ENCODE results near the gene ZCCHC7.
A peak's percentile ranks its signal among the peaks of the same experiment; 100 is the strongest.
"Not testable (repeated sequence)": the region's sequence is repeated elsewhere in the genome, so short reads cannot be mapped to it uniquely, and the experiment has no call there.

The ZCCHC7 gene

GRCh38 chr9:37121881-37122280 lies 1.5 kb downstream of the ZCCHC7 start:
- DNase-seq (ENCODE audit: low read depth), result no peak

DNA sequence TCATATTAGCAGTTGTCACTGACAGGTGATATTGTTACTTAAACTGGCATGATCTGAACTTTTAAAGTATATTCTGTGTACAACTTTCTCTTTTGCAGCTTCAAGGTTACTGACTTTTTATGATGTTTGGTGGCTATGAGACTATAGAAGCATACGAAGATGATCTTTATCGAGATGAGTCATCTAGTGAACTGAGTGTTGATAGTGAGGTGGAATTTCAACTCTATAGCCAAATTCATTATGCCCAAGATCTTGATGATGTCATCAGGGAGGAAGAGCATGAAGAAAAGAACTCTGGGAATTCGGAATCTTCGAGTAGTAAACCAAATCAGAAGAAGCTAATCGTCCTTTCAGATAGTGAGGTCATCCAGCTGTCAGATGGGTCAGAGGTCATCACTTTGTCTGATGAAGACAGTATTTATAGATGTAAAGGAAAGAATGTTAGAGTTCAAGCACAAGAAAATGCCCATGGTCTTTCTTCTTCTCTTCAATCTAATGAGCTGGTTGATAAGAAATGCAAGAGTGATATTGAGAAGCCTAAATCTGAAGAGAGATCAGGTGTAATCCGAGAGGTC lies 5.9 kb downstream of the ZCCHC7 start:
- DNase-seq (ENCODE audit: low read depth), result no peak

DNA sequence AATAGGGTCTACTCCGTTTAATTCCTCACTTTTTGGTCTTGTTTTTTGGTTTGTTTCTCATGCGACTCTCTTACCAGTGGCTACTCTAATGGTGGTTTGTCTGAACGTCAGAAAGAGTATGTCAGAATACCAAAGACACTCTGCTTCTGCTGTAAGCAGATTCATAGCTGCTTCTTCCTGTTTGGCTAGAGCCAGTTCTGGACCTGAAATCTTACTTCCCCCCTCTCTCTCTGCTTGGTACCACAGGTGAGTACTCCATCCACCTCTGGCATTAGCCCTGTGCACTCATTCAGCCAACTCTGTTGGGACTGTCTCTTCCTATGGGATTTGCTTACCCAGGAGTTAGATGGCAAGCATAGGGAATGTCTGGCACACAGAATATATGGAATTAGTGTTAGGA lies 6.6 kb downstream of the ZCCHC7 start:
- DNase-seq (ENCODE audit: low read depth), result no peak

DNA sequence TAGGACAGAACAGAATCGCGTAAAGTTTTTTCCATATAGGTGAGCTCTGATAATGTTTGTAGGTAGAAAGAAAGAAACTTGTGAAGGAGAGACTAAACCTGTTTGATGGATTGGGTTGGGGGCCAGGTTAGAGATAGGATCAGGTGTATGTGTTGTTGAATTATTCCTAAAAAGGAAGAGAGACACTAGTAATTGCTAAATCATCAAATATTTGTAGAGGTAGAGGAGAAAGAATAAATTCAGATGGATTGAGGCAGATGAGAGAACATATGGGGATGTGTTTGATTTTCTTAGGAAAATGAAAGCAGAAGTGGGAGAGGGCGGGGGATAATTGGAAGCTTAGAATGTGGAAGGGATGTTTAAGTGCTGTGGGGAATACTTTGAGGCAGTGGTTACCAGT lies 7.7 kb downstream of the ZCCHC7 start:
- DNase-seq (ENCODE audit: low read depth), result no peak

- no peak for DNase-seq (ENCODE audit: low read depth)
These were observed 13.8 kb downstream of the ZCCHC7 start for GRCh38 chr9:37134166-37134565.

- no peak for DNase-seq (ENCODE audit: low read depth)
These were observed 20.6 kb downstream of the ZCCHC7 start for GRCh38 chr9:37141015-37141414.

- no peak for DNase-seq (ENCODE audit: low read depth)
These were observed 24.4 kb downstream of the ZCCHC7 start for GRCh38 chr9:37144762-37145161.

GRCh38 chr9:37146410-37146809 lies 26.0 kb downstream of the ZCCHC7 start:
- DNase-seq (ENCODE audit: low read depth), result no peak

DNA sequence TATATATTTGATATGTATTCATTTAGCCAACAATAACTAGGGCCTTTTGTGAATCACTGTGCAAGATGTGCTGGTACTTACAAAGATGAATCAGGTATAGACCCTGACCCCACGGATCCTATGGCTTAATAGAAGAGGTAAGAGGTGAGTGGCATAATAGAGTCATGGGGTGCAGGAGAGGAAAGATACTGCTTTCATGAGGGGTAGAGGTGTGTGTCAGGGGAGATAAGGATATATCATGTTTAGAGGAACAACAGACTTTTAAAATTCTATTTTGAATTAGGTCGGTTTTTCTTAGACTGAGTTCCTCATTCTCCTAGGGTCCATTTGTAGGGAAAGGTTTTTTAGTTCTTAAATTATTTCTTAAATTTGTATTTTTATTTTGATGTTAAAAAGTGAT lies 27.8 kb downstream of the ZCCHC7 start:
- no peak for DNase-seq (ENCODE audit: low read depth)

GRCh38 chr9:37149666-37150308 lies 29.4 kb downstream of the ZCCHC7 start:
- no peak for DNase-seq (ENCODE audit: low read depth)

- DNase-seq (ENCODE audit: low read depth), result no peak
These were observed 30.0 kb downstream of the ZCCHC7 start for GRCh38 chr9:37150415-37150814.

DNA sequence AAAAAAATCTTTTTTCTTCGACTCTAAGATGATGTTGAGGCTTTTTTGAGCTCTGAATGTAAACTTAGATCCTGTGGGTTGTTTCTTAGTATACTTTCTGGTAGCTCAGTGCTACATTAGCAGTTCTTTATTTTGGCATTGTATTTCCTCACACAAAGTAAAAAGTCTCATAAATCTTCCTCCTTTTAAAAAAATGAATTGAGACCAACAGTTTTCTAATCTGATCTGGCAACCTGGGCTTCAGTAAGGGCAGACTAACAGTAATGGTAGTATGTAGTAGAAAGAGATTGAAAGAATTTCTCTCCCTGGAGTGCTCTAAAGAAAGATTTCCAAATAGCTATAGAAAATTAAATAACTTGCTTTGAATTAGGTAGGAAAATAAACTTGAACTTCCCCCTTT lies 31.4 kb downstream of the ZCCHC7 start:
- DNase-seq (ENCODE audit: low read depth), result no peak

DNA sequence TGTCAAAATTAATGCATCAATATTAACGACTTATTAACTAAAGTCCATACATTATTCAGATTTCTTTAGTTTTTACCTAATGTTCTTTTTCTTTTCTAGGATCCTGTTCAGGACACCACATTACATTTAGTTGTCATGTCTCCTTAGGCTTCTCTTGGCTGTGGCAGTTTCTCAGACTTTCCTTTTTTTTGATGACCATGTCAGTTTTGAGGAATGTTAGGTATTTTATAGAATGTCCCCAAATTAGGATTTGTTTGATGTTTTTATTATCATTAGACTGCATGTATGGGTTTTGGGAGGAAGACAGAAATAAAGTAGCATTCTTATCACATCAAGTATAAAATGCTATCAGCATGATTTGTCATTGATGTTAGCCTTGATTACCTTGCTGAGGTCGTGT lies 32.0 kb downstream of the ZCCHC7 start:
- DNase-seq (ENCODE audit: low read depth), result no peak

GRCh38 chr9:37155601-37156000 lies 35.2 kb downstream of the ZCCHC7 start:
- DNase-seq (ENCODE audit: low read depth), result no peak

- DNase-seq (ENCODE audit: low read depth), result no peak
These were observed 35.8 kb downstream of the ZCCHC7 start for GRCh38 chr9:37156205-37156604.

DNA sequence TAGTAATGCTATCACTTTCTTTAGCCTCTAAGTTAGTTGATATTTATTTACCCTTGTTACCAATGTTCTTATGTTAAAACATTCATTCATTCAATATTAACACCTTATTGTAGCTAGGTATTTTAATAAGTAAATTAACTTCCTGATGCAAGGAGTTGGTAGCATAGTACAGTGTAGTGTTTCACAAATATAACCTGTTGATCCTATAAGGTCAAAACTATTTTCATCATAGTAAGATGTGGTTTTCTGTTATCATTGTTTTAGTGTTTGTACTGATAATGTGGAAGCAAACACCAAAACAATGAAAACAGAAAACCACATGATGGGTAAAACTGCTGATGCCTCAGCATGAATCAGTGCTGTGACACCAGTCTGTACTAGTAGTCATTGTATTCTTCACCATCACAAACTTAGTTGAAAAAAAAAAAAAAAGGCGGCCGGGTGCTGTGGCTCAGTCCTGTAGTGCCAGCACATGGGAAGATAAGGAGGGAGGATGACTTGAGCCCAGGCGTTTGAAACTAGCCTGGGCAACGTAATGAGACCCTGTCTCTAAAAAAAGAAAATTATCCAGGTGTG lies 36.5 kb downstream of the ZCCHC7 start:
- DNase-seq (ENCODE audit: low read depth), result no peak

DNA sequence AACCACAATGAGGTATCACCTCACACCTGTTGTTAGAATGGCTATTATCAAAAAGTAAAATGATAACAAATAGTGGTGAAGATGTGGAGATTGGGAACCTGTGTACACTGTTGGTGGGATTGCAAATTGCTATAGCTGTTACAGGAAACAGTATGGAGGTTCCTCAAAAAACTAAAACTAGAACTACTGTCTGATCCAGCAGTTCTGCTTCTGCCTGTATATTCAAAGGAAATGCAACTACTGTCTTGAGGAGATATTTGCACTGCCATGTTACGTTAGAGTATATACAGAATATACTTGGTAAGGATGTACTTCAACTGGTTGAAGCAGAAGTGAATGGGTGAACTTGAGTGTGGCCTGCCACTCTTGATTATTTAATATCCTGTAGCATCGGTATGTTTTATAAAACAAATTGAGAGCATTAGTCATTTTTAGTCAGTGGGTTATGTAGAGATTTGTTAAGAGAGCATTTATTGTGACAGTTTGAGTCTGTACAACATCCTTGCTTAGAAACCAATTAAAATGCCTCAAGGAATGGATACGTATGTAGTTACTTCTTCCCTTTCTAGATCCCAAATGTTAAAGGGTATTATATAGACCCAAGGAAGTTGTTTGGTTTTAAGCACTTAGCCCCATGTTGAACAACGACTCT lies 37.5 kb downstream of the ZCCHC7 start:
- DNase-seq (ENCODE audit: low read depth), result no peak

DNA sequence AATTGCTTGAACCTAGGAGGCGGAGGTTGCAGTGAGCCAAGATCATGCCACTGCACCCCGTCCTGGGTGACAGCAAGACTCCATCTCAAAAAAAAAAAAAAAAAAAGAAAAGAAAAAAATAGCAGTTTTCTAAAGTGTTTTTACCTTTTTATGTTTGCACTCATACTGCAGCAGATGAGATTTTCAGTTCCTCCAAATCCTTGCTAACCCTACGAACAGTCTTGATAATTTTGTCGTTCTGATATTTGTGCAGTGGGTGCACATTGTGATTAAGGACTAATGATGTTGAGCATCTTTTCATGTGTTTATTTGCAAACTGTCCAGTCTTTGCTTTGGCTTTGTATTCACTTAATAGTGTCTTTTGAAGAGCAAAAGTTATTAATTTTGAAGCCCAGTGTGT lies 42.9 kb downstream of the ZCCHC7 start:
- no peak for DNase-seq (ENCODE audit: low read depth)

DNA sequence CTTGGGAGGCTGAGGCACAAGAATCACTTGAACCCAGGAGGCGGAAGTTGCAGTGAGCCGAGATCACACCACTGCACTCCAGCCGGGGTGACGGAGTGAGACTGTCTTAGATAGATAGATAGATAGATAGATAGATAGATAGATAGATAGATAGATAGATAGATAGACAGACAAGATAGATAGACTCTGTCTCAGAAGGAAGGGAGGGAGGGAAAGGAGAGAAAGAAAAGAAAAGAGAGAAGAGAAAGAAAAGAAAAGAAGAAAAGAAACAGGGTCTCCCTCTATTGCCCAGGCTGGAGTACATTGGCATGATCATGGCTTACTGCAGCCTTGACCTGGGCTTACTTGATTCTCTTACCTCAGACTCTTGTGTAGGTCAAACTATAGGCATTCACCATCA lies 44.0 kb downstream of the ZCCHC7 start:
- not testable (repeated sequence) for DNase-seq (ENCODE audit: low read depth)

DNA sequence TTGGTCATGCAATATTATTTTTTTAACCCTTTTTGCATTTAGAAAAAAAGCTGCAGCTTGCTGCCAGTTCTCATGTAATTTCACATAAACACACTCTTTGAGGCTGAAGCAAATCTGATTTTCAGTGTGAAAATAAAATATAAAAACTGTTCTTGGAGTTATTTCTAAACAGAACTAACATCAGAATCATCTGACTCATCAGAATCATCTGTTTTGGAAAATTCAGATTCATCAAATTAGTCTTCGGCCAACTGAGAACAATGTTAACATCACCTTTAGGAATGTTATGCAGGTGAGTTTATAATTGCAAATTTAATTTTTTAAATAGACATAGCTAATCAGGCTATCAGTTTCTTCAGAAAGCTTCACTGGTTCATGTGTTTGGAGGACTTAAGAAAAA lies 45.3 kb downstream of the ZCCHC7 start:
- DNase-seq (ENCODE audit: low read depth), result no peak

GRCh38 chr9:37167456-37168047 lies 47.2 kb downstream of the ZCCHC7 start:
- no peak for DNase-seq (ENCODE audit: low read depth)

DNA sequence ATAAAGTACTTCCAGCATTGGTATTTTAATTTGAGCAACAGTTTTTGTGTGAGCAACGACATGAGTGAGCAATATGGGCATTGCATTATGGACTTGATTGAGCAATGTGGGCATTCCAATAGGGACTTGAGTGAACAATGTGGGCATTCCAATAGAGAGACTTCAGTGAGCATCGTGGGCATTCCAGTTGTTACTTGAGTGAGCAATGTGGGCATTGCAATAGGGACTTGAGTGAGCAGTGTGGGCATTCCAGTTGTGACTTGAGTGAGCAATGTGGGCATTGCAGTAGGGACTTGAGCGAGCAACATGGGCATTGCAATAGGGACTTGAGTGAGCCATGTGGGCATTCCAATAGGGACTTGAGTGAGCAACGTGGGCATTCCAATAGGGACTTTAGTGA lies 52.2 kb downstream of the ZCCHC7 start:
- DNase-seq (ENCODE audit: low read depth), result peak; percentile 5

GRCh38 chr9:37174247-37174646 lies 53.9 kb downstream of the ZCCHC7 start:
- no peak for DNase-seq (ENCODE audit: low read depth)

Measured in fibroblast of gingiva (primary cell).